OCI-LY3 (cell line): ENCODE results near the gene CRTAC1.

ENCODE experiments used
- EZH2phosphoT487 ChIP-seq: fragments of 200-600 bp; shearing (Covaris generic); IDR thresholded peaks from 2 replicates; pipeline ENCODE4 v1.6.1; 2018; ENCODE audit warnings: antibody characterized with exemption, mixed run types, low read depth
- TF ChIP-seq, protein P1 (sequence below): fragments of 200-600, 300-600 bp; sonication (generic); IDR thresholded peaks from 2 replicates; pipeline ENCODE4 v1.5.1; 2014; ENCODE audit warnings: antibody characterized with exemption, low read length, low read depth

DNA sequence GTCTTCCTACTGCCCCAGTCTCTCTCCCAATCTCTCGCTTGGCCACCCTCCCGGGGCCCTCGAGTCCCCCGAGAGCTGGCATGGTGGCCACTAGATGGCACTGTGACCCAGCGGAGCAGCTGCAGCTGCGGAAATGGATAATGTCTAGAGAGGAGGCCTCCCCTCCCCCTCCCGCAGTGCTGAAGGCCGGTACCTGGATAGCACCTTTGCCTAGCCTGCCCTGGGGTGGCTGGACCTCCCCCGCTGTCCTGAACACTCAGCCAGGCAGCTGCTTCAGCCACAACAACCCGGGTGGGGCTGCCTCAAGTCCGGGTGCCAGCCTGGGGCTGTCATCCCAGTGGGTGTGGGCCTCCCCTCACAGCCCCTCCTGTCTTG, 115.6 kb downstream of the CRTAC1 start:
- TF ChIP-seq, protein P1, sequence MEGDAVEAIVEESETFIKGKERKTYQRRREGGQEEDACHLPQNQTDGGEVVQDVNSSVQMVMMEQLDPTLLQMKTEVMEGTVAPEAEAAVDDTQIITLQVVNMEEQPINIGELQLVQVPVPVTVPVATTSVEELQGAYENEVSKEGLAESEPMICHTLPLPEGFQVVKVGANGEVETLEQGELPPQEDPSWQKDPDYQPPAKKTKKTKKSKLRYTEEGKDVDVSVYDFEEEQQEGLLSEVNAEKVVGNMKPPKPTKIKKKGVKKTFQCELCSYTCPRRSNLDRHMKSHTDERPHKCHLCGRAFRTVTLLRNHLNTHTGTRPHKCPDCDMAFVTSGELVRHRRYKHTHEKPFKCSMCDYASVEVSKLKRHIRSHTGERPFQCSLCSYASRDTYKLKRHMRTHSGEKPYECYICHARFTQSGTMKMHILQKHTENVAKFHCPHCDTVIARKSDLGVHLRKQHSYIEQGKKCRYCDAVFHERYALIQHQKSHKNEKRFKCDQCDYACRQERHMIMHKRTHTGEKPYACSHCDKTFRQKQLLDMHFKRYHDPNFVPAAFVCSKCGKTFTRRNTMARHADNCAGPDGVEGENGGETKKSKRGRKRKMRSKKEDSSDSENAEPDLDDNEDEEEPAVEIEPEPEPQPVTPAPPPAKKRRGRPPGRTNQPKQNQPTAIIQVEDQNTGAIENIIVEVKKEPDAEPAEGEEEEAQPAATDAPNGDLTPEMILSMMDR: peak; percentile 75
- TF ChIP-seq EZH2phosphoT487: no peak
